DMS 273 (cell line): Measurements from ENCODE around the gene C10orf120.

ENCODE experiments used
- DNase-seq: peaks from one replicate; lab custom pipeline; 2025; ENCODE audit not compliant: unreplicated experiment; lab: John Stamatoyannopoulos, UW

The C10orf120 gene

DNA sequence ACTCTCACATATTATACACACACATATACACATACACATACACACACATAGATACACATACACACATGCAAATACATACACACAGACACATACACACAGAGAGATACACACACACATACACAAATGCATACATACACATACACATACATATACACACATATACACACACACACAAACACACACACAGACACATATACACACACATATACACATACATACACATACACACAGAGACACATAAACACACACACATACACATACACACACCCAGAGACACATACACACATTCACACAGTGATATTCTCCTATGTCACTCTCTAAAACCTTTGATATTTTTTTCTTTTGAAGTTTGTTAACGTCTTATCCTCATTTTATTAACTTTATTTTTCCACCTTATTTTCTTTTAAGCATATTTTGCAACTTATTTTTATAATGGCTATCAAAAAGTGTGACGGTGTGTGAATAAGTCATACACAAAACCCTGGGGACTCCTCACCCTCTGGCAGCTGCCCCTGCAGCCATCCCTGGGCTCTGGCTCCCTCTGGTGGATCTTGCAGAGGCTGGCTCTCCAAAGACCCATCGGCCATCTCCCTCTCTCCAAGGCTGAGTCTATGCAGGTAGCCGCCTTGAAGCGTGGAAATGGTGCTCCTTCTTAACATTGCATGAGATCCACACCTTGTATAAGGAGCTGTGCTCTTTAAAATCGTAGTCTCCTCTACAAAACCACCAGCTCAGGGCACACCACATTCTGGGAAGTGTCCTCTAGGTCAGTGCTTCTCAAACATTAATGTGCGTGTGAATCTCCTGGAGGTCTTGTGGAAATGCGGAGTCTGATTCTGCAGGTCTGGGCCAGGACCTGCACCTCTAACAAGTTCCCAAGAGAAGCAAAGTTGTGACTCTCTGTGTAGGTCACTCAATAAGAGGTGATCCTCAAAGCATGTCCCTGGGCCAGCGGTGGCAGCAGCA, 4.1 kb upstream of the C10orf120 start:
- DNase-seq, result peak; percentile 82

- no peak for DNase-seq
These were observed 2.6 kb upstream of the C10orf120 start for GRCh38 chr10:122702275-122702674.

- no peak for DNase-seq
These were observed 2.0 kb upstream of the C10orf120 start for GRCh38 chr10:122701652-122702051.

DNA sequence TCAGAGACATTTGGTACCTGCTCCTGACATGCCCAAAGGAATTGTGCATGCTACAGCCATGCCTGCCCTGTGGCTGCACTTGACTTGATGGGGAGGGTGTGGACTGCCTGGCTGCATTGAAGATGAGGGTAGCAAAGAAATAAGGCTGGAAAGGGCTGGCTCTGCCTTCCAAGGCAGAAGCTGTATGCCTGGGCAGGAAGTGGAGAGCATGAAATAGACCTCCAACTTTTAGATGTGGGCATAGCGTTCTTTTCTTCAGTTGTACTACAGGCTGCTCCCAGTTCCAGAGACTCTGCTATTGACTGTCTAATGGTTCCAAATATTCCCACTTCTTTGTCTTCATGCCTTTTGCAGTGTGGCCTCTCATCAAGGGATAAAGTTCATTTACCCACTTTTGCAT, 3.0 kb downstream of the C10orf120 start:
- DNase-seq, result no peak

- DNase-seq, result no peak
These were observed 6.9 kb downstream of the C10orf120 start for GRCh38 chr10:122692744-122693143.

DNA sequence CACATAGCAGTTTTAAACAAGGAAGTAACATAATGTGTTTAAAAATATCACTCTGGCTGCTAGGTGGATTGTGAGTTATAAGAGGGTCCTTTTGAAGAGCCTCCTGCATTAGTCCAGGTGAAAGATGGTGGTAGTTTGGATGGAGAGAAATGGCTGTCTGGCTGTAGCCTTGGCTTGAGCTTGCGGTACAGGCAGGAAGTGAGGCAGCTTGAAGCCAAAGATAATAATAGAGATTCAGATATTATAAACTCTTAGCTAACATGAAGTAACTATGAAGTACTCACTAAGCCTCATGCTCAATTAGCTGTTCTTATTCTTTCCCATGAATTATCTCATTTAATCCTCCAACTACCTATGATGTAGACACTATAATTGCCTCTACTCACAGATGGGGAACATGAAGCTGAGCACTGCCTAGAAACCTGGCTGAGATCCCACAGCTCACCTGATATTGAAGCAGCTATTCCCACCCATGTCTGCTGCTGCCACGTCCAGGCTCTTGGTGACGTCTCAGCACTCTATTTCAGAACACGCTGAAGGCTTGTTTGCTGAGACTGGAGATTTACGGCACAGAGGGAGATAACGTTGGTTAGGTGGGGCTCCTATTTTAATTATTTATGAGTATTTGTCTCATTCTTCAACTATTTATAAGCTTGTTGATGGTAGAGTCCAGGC, 10.4 kb downstream of the C10orf120 start:
- no peak for DNase-seq

- no peak for DNase-seq
These were observed 11.2 kb downstream of the C10orf120 start for GRCh38 chr10:122688293-122688989.

- DNase-seq, result no peak
These were observed 17.1 kb downstream of the C10orf120 start for GRCh38 chr10:122682522-122682921.

DNA sequence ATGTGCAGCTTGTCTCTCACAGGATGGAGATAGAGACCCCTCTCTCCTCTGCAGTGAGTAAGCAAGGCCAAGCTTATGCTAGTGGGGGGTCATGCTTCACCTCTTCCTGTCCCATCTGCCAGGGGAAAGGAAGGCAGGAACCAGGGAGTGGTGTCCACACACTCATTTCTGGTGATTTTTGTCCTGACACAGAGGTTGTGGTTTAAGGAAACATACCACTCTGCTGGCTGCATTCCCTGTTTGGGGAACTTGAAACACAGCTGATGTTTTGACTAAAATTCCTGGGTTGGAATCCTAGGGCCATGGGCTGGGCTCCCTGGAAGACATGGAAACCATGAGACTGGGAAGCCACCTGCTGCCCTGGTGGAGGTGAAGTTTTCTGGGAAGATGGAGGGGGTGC, 21.4 kb downstream of the C10orf120 start:
- DNase-seq, result no peak

GRCh38 chr10:122675278-122675677, 24.4 kb downstream of the C10orf120 start:
- no peak for DNase-seq

DNA sequence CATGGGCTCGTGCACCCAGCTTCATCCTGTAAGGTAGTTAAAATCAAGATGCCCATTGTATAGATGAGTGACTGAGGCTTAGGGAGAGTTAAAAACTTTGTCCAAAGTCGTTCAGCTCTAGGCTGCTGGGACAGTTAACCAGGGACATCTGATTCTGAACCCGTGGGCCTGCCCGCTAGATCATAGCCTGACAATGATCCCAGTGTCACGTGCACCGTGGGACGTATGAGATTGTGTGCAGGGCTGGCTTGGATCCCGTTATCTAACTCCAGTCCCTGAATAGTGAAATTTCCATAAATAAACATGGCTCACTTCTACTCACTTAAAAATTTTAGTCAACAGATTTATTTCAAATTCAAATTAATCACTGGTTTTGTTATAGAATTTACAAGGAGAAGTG, 24.9 kb downstream of the C10orf120 start:
- DNase-seq, result no peak

DNA sequence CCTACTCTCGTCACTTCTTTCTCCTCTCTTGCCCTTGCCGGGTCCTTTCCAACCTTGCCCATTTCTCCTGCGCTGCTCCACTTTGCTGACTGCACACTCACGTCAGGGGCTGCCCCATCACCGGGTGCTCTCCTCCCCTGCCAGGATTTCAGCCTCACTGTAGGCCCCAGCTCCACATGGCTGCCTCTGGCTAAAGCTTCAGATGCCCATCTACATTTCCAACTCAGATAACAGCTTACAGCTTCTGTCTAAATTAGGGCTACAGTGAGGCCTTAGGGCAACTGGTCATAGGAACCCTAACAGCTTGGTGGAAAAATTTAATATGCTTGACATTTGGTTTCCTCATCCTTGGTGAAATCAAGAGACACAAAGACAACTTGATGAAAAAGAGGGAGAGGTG, 25.9 kb downstream of the C10orf120 start:
- no peak for DNase-seq

DNA sequence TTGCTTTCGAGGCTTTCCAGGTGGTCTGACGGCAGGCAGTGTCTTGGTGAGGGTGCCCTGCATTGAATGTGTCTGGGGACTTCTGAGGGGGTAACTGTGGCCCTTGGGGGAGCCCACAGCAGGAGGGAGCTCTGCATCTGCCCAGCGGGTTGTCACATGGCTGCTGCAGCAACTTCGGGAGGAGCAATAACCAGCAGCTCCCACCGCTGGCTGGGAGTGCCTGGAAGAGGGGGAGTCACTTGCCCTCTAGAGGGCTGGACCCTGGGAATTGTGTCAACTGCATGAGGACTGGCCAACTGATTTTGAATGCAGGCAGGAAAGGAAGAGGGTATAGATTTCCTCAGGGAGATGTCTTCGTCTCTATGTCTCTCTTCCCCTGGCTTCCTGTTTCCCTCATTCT, 26.4 kb downstream of the C10orf120 start:
- DNase-seq, result no peak

DNA sequence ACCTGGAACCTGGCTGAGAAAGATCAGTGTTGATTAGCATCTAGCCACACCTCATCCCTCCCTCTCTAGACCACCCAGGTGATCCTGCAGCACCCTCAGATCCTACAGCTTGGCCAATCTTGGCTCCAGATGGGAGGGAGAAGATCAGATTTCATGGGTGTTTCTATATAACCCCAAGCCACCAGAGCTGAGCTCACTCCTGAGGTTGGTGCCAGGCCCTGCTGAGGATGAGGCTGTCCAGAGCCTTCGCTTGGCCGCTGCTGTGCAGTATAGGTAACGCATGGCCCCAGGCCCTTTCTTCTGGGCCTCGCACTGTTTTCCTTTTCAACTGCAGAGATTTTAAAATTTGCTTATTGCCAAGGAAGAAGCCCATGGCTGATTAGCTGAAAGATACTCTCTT, 27.0 kb downstream of the C10orf120 start:
- no peak for DNase-seq

GRCh38 chr10:122671355-122671754, 28.3 kb downstream of the C10orf120 start:
- no peak for DNase-seq

DNA sequence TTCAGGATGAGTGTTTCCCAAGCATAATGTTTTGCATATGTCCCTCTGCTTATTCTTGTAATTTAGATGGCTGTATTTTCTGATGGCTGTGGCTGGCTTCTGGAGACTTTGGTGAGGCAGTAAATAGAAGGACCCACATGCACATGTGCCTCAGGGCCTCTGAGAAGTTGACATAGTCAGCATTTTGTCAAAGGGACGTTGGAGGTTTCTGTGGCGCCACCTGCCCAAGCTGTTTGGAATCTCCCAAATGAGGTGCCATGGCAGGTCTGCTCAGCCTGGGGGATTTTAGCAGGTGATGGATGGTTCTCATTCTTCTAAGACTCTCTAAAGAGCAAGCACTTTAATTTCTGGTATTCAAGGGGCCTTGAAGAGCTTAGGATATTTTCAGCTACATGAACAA, 29.8 kb downstream of the C10orf120 start:
- no peak for DNase-seq

DNA sequence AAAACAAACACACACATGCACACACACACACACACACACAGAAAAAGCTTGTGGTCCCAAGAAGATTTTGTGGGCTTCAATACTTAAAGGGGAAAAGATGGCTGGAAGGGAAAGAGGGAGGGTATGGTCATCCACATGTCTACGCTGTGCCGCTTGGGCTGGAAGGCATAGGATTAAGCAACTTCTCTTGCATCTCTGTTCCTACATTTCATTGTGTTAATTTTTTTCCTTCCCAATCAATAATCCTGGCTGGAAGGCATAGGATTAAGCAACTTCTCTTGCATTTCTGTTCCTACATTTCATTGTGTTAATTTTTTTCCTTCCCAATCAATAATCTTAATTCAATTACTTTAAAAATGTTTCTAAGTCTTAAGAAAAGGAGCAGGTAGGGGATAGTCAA, 30.6 kb downstream of the C10orf120 start:
- DNase-seq, result no peak

DNA sequence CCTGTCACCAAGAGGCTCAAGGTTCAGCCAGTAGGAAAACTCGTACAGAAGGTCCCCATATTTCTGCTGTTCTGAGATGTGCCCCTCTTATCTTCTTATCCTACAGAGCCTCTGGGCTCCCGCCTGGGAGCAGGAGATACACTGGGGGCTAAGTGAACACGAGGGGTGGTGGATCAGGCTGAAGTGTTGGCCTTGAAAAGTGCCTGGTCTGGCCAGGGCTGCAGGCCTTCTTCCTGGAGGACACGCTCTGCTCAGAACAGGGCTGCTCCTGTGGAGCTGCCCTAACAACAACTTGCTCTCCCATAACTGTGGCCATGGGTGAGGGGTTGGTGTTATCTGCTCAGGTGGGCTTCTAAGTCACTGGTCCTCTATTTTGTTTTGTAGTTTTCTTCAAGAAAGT, 33.7 kb downstream of the C10orf120 start:
- DNase-seq, result no peak

- no peak for DNase-seq
These were observed 34.3 kb downstream of the C10orf120 start for GRCh38 chr10:122665329-122665860.

DNA sequence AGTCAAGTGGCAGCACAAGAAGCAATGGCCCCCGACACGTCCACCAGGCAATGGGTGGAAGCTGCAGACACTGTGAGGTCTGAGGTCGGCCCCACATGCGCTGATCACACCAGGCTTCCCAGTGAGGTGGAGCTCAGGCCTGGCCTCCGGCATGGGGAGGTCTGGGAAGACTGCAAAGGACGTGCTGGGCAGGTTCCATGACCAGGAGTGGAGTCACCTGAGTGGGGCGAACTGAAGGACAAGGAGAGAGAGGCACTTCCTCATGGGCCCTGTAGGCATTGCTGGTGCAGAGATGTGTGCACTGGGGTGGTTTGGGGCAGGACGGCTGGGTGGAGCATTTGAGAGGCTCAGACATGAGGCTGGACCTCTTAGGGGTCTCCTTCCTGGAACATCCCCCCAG, 35.1 kb downstream of the C10orf120 start:
- DNase-seq, result no peak

GRCh38 chr10:122663516-122664130, 36.0 kb downstream of the C10orf120 start:
- no peak for DNase-seq
